ENCODE results near the gene OR52N2. TPM values are rescaled to one million over a fixed set of nuclear protein-coding genes. Genes with fewer than 3 reads are reported as not detected.
A peak's percentile ranks its signal among the peaks of the same experiment; 100 is the strongest.

The OR52N2 gene
- total RNA-seq = not detected

DNA sequence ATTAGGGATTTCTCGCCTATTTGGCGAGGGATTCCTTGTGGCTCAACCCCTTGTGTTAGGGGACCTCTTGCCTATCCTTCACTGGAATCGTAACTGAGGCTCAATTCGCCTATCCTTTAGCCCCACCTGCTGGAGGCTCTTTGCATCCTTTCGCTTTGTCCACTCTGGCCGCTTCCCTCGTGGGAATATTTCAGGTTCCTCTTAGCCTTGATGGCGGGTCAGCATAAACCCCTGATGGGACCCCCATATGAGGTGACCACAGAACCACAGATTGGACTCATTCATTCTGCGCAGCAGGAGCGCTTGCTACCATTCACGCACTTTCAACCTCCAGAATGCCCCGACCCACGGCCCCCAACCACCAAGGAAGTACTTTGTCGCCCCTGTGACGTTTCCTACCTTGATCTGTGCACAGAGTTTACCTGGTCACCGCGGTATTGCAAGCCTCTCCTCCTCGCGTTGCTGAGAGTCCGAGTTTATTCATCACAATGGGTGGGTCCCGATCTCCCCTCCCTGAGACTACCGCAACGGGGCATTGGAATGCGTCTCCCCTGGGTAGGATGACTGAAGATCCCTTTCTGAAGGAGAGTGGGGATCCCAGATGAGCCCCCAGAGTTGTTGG, at the start of gene OR52N2:
Gene OR52N2 (plus strand): TSS at position 425 of the 622 bp plus-strand sequence. CDS start 11,412 bp downstream, outside the sequence.
- H3K27me3 Mint-ChIP-seq (ENCODE audit: low read depth) = peaks cover 18% of the 10 kb centered on the region
- H3K36me3 Mint-ChIP-seq (ENCODE audit: low read depth) = no peaks in the 10 kb centered on the region
- peak within 1 kb of the TSS; percentile 88 for H3K4me3 Mint-ChIP-seq
- H3K9me3 Mint-ChIP-seq (ENCODE audit: insufficient read depth) = no peaks in the 10 kb centered on the region
- peak within 1 kb of the TSS; percentile 43 for H3K27ac Mint-ChIP-seq
- ChIA-PET CTCF (interaction anchor here (1.0 to 2.9 kb wide), 4 partner anchors 10 to 332 kb away, joined by 5 to 18 read pairs (median 7); partner anchors contain the start of gene TRIM5), POLR2A (no interaction called here)
- DNase-seq = peak; percentile 80
- peak; percentile 95 for ATAC-seq
- peaks cover 12% of the 10 kb centered on the region for H3K4me1 Mint-ChIP-seq (ENCODE audit: low read depth)

DNA sequence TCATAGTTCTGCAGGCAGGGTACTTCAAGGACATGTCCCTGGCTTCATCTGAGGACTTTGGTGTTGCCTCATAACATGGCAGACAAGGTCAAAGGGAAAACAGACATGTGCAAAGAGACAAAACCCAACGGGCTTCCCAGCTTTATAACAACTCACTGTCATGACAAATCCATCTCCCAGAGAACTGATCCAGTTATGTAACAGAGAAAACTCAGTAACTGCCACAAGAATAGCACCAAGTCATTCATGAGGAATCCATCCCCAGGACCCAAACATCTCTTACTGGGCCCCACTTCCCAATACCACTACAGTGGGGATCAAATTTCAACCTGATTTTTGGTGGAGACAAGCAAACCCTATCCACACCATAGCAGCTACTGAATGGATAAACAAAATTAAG, 41.7 kb upstream of the OR52N2 start:
- Mint-ChIP-seq H3K9me3 (ENCODE audit: insufficient read depth) (no peaks in the 10 kb centered on the region), H3K36me3 (ENCODE audit: low read depth) (no peaks in the 10 kb centered on the region), H3K27ac (no peak overlapping the region), H3K4me3 (no peak overlapping the region), H3K27me3 (ENCODE audit: low read depth) (peaks cover 4% of the 10 kb centered on the region), H3K4me1 (ENCODE audit: low read depth) (no peaks in the 10 kb centered on the region)
- no peak for ATAC-seq
- CTCF ChIA-PET = no interaction called here
- POLR2A ChIA-PET = interaction anchor here (0.6 kb wide), 1 partner anchor 140 kb away, joined by 4 read pairs; no protein-coding TSS in a partner anchor
- DNase-seq = no peak

DNA sequence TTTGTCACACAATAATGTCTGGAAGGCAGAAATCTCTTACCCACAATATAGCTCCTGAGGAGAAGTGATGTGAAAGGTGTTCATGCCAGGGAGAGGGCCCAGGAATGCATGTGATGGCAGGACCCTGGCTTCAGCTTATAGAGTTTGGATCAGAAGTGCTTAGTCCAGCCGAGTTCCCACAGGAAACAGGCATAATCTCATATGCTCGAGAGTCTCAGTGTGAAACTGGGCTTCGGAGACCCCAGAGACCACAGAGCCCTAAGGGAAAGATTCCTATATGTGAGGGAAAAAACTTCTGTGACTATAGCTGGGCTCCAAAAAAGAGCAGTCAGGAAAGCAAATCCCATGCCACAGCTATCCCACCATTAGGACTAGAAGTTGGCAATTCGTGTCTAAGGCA, 25.5 kb upstream of the OR52N2 start, which contains the start of gene OR52N5:
Gene OR52N5 (minus strand): TSS at position 101 of the 400 bp plus-strand sequence. CDS start 4,721 bp downstream, outside the sequence.
- H3K4me3 Mint-ChIP-seq = no peak within 1 kb of the TSS
- CTCF ChIA-PET = no interaction called here

DNA sequence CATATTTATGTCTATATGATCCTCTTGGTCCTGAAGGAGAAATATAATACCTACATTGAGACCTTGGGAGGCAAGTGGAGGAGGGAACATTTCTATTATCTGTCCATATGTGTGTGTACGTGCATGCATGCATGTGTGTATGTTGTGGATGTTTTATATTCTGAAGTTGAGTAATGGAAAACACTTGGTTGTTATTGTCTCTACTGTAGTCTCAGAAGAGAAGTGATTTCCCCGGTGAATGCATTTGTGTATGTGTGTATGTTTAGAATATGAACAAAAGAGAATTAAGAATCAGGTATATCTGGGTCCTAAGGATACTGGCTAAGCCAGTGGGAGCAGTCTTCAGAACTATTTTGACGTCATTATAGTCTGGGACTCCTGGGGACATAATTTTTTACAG, 17.6 kb upstream of the OR52N2 start, which contains the start of gene OR52N1:
Gene OR52N1 (minus strand): TSS at position 101 of the 400 bp plus-strand sequence. CDS start 2,449 bp downstream, outside the sequence.
- CTCF ChIA-PET = no interaction called here
- Mint-ChIP-seq H3K4me3 (no peak within 1 kb of the TSS), H3K27ac (no peak within 1 kb of the TSS), H3K27me3 (ENCODE audit: low read depth) (peaks cover 6% of the 10 kb centered on the region), H3K4me1 (ENCODE audit: low read depth) (no peaks in the 10 kb centered on the region), H3K36me3 (ENCODE audit: low read depth) (no peaks in the 10 kb centered on the region), H3K9me3 (ENCODE audit: insufficient read depth) (no peaks in the 10 kb centered on the region)
- DNase-seq (no peak), ATAC-seq (no peak)
- POLR2A ChIA-PET = no interaction called here

More for the DNA sequence above, 25.5 kb upstream of the OR52N2 start, which contains the start of gene OR52N5:
- no peak within 1 kb of the TSS for H3K27ac Mint-ChIP-seq
- peaks cover 3% of the 10 kb centered on the region for H3K27me3 Mint-ChIP-seq (ENCODE audit: low read depth)
- POLR2A ChIA-PET = no interaction called here
- H3K4me1 Mint-ChIP-seq (ENCODE audit: low read depth) = no peaks in the 10 kb centered on the region
- no peaks in the 10 kb centered on the region for H3K9me3 Mint-ChIP-seq (ENCODE audit: insufficient read depth)
- ATAC-seq (no peak), DNase-seq (no peak)
- no peaks in the 10 kb centered on the region for H3K36me3 Mint-ChIP-seq (ENCODE audit: low read depth)

DNA sequence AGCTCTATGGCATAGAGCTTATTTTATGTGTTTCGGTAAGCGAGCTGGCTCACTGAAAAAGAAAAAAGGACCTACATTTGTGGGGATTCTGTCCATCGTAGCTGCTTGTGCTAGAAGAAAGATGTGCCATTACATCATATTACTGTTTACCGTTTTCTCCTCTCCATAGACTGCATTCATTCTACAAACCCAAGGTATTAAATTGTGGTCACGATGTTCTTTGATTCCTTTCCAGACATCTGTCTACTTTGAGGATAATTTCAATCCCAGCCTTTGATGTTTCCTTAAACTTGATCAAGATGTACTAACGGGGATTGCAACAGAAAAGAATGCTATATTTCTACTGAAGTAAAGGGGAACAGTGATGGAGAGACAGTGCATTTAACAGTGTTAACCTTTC, 12.2 kb upstream of the OR52N2 start:
- POLR2A ChIA-PET = no interaction called here
- ATAC-seq = no peak
- Mint-ChIP-seq H3K4me3 (no peak overlapping the region), H3K27me3 (ENCODE audit: low read depth) (peaks cover 10% of the 10 kb centered on the region), H3K36me3 (ENCODE audit: low read depth) (no peaks in the 10 kb centered on the region), H3K27ac (no peak overlapping the region), H3K4me1 (ENCODE audit: low read depth) (no peaks in the 10 kb centered on the region), H3K9me3 (ENCODE audit: insufficient read depth) (no peaks in the 10 kb centered on the region)
- no peak for DNase-seq
- CTCF ChIA-PET = no interaction called here

DNA sequence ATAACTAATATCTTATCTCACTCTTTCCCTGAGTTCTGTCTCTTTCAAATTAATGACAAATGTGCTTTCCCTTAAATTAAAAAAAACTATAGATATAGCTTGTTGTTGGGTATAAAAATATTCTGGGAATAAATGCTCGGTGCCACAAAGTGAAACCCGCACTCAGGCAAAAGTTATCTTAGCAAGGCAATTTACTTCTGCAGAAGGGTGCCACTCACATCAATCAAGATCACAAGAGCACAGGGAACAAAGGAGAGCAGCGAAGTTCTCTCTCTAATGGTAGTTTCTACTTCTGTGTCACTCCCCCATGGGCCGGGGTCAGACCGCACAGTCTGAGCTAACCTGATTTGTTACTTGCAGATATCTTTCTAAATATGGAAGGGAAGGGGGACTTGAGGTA, 4.7 kb upstream of the OR52N2 start:
- CTCF ChIA-PET = interaction anchor here (1.3 kb wide), 1 partner anchor 327 kb away, joined by 3 read pairs; no protein-coding TSS in a partner anchor
- ATAC-seq = no peak
- Mint-ChIP-seq H3K36me3 (ENCODE audit: low read depth) (no peaks in the 10 kb centered on the region), H3K27ac (no peak overlapping the region), H3K9me3 (ENCODE audit: insufficient read depth) (no peaks in the 10 kb centered on the region), H3K27me3 (ENCODE audit: low read depth) (peaks cover 18% of the 10 kb centered on the region), H3K4me3 (no peak overlapping the region), H3K4me1 (ENCODE audit: low read depth) (peaks cover 8% of the 10 kb centered on the region)
- DNase-seq = no peak
- POLR2A ChIA-PET = no interaction called here

DNA sequence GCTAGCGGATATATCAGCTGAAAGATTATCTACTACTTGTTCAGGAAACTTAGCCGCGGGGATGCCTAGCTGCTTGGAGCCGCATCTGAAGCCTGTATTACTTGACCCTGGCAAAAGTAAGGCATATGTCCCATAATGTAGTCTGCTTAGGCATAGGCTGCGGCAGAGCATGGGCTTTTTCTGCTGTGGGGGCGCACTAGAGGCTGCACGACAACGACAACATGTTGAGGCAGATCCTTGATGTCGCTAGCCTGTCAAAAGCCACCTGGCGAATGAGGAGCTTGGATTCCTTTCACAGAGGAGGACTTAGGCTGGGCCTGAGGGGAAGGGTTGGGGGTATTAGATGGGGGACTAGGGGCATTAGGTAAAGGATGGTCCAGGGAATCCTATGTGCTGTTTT, 1.1 kb upstream of the OR52N2 start:
- H3K27me3 Mint-ChIP-seq (ENCODE audit: low read depth) = peaks cover 25% of the 10 kb centered on the region
- no peak overlapping the region for H3K4me3 Mint-ChIP-seq
- H3K4me1 Mint-ChIP-seq (ENCODE audit: low read depth) = peaks cover 12% of the 10 kb centered on the region
- DNase-seq = no peak
- H3K27ac Mint-ChIP-seq = no peak overlapping the region
- ChIA-PET POLR2A (no interaction called here), CTCF (interaction anchor here (1.5 to 1.6 kb wide), 2 partner anchors 207 to 331 kb away, joined by 8 to 12 read pairs; no protein-coding TSS in a partner anchor)
- H3K9me3 Mint-ChIP-seq (ENCODE audit: insufficient read depth) = no peaks in the 10 kb centered on the region
- no peak for ATAC-seq
- no peaks in the 10 kb centered on the region for H3K36me3 Mint-ChIP-seq (ENCODE audit: low read depth)

DNA sequence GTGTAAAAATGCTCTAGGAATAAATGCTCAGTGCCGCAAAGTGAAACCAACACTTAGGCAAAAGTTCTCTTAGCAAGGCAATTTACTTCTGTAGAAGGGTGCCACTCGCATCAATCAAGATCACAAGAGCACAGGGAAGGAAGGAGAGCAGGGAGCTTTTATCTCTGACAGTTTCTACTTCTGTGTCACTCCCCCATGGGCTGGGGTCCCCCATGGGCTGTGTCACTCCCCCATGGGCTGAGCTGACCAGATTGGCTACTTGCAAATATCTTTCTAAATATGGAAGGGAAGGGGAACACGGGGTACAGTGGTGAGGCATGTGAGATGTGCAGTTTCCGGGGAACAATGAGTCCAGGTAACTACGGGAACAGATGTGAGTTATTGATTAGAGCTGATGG, 397 bp downstream of the OR52N2 start:
- ChIA-PET CTCF (interaction anchor here (0.7 to 2.9 kb wide), 7 partner anchors 9 to 684 kb away, joined by 3 to 18 read pairs (median 5); partner anchors contain the start of gene TRIM5), POLR2A (no interaction called here)
- H3K4me1 Mint-ChIP-seq (ENCODE audit: low read depth) = peaks cover 12% of the 10 kb centered on the region
- no peaks in the 10 kb centered on the region for H3K9me3 Mint-ChIP-seq (ENCODE audit: insufficient read depth)
- H3K27ac Mint-ChIP-seq = peak overlapping the region; percentile 43
- H3K27me3 Mint-ChIP-seq (ENCODE audit: low read depth) = peaks cover 15% of the 10 kb centered on the region
- H3K36me3 Mint-ChIP-seq (ENCODE audit: low read depth) = no peaks in the 10 kb centered on the region
- peak; percentile 54 for ATAC-seq
- no peak for DNase-seq
- H3K4me3 Mint-ChIP-seq = peak overlapping the region; percentile 88

DNA sequence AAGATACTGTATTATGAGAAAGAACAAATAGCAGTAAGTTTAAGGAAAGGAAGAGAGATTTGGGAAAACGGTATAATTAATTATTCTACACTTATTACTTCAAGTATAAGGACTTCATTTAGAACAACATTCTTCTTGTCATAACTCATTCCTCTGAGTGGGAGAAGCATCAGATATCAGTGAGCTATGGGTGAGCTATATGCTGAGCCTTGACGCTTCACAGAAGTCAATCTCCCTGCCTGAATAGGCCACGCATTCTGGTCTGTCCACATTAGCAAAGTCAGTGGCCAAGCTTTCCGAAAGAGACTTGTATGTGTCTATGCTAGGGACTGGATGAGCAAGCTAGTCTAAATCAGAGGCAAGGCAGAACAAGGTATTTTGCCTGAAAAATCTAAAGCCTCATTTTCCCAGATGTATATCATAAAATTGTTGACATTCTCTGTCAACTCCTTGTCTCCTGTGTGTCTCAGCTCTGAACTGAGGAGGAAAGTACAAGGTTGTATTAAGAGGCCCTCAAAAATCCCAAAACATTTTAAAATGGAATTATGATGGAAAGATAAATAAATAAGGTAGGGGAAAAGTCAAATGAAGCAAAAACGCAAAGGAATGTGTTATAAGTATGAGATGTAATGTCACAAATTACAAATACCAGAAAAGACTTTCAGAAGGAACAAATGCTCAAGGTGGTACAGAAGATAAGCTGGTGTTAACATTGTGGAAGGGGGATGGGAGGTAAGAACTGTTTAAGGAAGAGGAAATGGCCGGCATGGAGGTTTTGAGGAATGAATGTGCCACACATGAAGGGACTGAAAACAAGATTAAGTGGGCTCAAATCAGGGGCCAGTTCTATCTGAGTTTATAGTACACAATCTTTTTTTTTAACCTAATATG, 1.4 kb downstream of the OR52N2 start:
- ChIA-PET CTCF (interaction anchor here (0.7 to 2.9 kb wide), 7 partner anchors 8 to 685 kb away, joined by 3 to 18 read pairs (median 5); partner anchors contain the start of gene TRIM5), POLR2A (no interaction called here)
- H3K4me1 Mint-ChIP-seq (ENCODE audit: low read depth) = peaks cover 12% of the 10 kb centered on the region
- no peak for DNase-seq
- no peaks in the 10 kb centered on the region for H3K9me3 Mint-ChIP-seq (ENCODE audit: insufficient read depth)
- no peaks in the 10 kb centered on the region for H3K36me3 Mint-ChIP-seq (ENCODE audit: low read depth)
- H3K27ac Mint-ChIP-seq = no peak overlapping the region
- ATAC-seq = no peak
- H3K27me3 Mint-ChIP-seq (ENCODE audit: low read depth) = peaks cover 13% of the 10 kb centered on the region
- H3K4me3 Mint-ChIP-seq = no peak overlapping the region

DNA sequence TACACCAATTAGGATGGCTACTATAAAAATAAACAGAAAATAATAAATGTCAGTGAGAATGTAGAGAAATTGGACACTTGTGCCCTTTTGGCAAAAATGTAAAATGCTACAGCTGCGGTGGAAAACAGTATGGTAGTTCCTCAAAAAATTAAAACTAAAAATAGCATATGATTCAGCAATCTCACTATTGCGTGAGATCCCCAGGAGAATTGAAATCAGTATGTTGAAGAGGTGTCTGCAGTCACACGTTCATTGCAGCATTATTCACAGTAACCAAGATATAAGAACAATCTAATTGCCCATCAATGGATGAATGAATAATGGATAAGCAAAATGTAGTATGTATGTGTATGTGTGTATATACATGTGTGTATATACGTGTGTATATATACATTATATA, 6.8 kb downstream of the OR52N2 start:
- Mint-ChIP-seq H3K4me3 (no peak overlapping the region), H3K4me1 (ENCODE audit: low read depth) (peaks cover 8% of the 10 kb centered on the region), H3K9me3 (ENCODE audit: insufficient read depth) (no peaks in the 10 kb centered on the region), H3K27me3 (ENCODE audit: low read depth) (peaks cover 8% of the 10 kb centered on the region), H3K36me3 (ENCODE audit: low read depth) (no peaks in the 10 kb centered on the region), H3K27ac (no peak overlapping the region)
- ChIA-PET CTCF (no interaction called here), POLR2A (no interaction called here)
- DNase-seq = no peak
- no peak for ATAC-seq

DNA sequence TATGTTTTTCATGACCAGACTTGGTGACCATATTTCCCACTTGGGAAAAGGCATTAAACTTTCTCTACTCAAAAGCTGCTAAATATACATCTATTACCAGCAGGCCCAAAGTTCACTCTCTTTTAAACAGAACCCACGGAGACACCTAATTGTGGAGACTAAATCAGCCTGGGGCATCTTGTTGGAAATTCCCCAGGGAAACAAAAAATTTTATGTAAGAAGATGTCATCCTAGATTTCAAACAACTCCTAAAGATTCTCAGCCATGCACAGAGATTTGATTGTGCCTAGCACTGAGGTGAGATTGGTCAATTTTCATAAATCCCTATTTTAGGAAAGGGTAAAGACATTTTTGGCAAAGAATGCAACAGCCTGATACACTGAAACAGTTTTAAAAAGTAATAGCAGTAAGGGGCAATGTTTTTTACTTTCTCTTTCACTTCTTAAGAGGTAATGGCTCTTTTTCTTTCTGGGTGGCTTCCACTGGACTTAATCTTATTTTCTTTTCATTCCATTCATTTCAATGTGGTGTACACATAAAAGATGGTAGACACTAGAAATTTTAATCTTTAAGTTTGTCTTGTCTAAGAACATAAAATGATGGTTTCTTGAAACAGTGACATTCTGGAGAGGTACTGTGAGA, 9.6 kb downstream of the OR52N2 start:
- CTCF ChIA-PET = interaction anchor here (2.0 kb wide), 1 partner anchor 9 kb away, joined by 8 read pairs; no protein-coding TSS in a partner anchor
- no peak for DNase-seq
- Mint-ChIP-seq H3K4me3 (peak overlapping the region; percentile 66), H3K9me3 (ENCODE audit: insufficient read depth) (no peaks in the 10 kb centered on the region), H3K36me3 (ENCODE audit: low read depth) (no peaks in the 10 kb centered on the region), H3K4me1 (ENCODE audit: low read depth) (peaks cover 8% of the 10 kb centered on the region), H3K27me3 (ENCODE audit: low read depth) (no peaks in the 10 kb centered on the region), H3K27ac (peak overlapping the region; percentile 23)
- POLR2A ChIA-PET = no interaction called here
- ATAC-seq = peak; percentile 51
